Liver (tissue), 9 donors: ENCODE measurements around the gene FBXO34. TPM values are rescaled to one million over a fixed set of nuclear protein-coding genes. Genes with fewer than 3 reads are reported as not detected.
"Not testable (repeated sequence)": the region's sequence is repeated elsewhere in the genome, so short reads cannot be mapped to it uniquely, and the experiment has no call there.

Source experiments
- DNase-seq: peaks from one replicate; pipeline ENCODE4 v3.0.0-alpha.2; 2017; ENCODE audit warnings: low spot score
- H3K27ac ChIP-seq, 2 donors: one replicate each; pipeline ENCODE4 v1.7.0; 2013; ENCODE audit warnings: inconsistent platforms in 2 of 2, low read length in 2 of 2, control low read depth in 1 of 2, low read depth in 1 of 2, mild to moderate bottlenecking in 1 of 2
- H3K27me3 ChIP-seq, 4 donors: one replicate each; pipeline versions ENCODE4 v1.6.1 to v1.7.0; 2013; ENCODE audit warnings: low read length in 3 of 4, inconsistent platforms in 1 of 4, mild to moderate bottlenecking in 1 of 4, moderate library complexity in 1 of 4; ENCODE audit not compliant: control insufficient read depth in 4 of 4, insufficient read depth in 4 of 4
- H3K36me3 ChIP-seq, 4 donors: one replicate each; pipeline versions ENCODE4 v1.6.1 to v1.7.0; 2013; ENCODE audit warnings: low read length in 3 of 4, mild to moderate bottlenecking in 3 of 4, low read depth in 1 of 4, moderate library complexity in 1 of 4; ENCODE audit not compliant: control insufficient read depth in 4 of 4, insufficient read depth in 3 of 4
- H3K4me1 ChIP-seq, 4 donors: one replicate each; pipeline versions ENCODE4 v1.6.1 to v1.7.0; 2013; ENCODE audit warnings: low read length in 3 of 4, mild to moderate bottlenecking in 3 of 4, moderate library complexity in 1 of 4; ENCODE audit not compliant: control insufficient read depth in 4 of 4, insufficient read depth in 4 of 4
- H3K4me3 ChIP-seq, 3 donors: one replicate each; pipeline versions ENCODE4 v1.6.1 to v1.7.0; 2013; ENCODE audit warnings: low read length in 3 of 3, control low read depth in 1 of 3, low read depth in 1 of 3, mild to moderate bottlenecking in 1 of 3
- H3K9ac ChIP-seq, 2 donors: one replicate each; pipeline ENCODE4 v1.7.0; 2013; ENCODE audit warnings: low read length in 2 of 2, mild to moderate bottlenecking in 2 of 2, moderate library complexity in 2 of 2, control low read depth in 1 of 2, low read depth in 1 of 2
- H3K9me3 ChIP-seq, 4 donors: one replicate each; pipeline versions ENCODE4 v1.6.1 to v1.7.0; 2013; ENCODE audit warnings: low read length in 3 of 4; ENCODE audit not compliant: control insufficient read depth in 4 of 4
- EGR1 ChIP-seq, 2 donors: IDR thresholded peaks; 2 replicates each; pipeline ENCODE4 v1.6.1; 2016 to 2018; ENCODE audit warnings: antibody characterized with exemption in 2 of 2, low read depth in 2 of 2
- FOXA1 ChIP-seq: IDR thresholded peaks from 2 replicates; pipeline ENCODE4 v1.6.1; 2016; ENCODE audit warnings: antibody characterized with exemption
- FOXA2 ChIP-seq: IDR thresholded peaks from 2 replicates; pipeline ENCODE4 v1.6.1; 2016; ENCODE audit warnings: antibody characterized with exemption
- HNF4A ChIP-seq, 2 donors: conservative IDR thresholded peaks; 2 replicates each; pipeline ENCODE4 v1.6.1; 2016; ENCODE audit warnings: antibody characterized with exemption in 2 of 2, mild to moderate bottlenecking in 2 of 2
- JUND ChIP-seq, 2 donors: IDR thresholded peaks; 2 replicates each; pipeline ENCODE4 v1.6.1; 2016; ENCODE audit warnings: antibody characterized with exemption in 2 of 2
- NR2F2 ChIP-seq: IDR thresholded peaks from 2 replicates; pipeline ENCODE4 v1.6.1; 2016; ENCODE audit warnings: antibody characterized with exemption
- RAD21 ChIP-seq, 2 donors: IDR thresholded peaks; 2 replicates each; pipeline ENCODE4 v1.6.1; 2016; ENCODE audit warnings: antibody characterized with exemption in 2 of 2, mild to moderate bottlenecking in 2 of 2
- RXRA ChIP-seq, 2 donors: IDR thresholded peaks; 2 replicates each; pipeline ENCODE4 v1.6.1; 2017 to 2018; ENCODE audit warnings: antibody characterized with exemption in 2 of 2, mild to moderate bottlenecking in 1 of 2
- SP1 ChIP-seq: IDR thresholded peaks from 2 replicates; pipeline ENCODE4 v1.6.1; 2018; ENCODE audit warnings: antibody characterized with exemption, mild to moderate bottlenecking
- TAF1 ChIP-seq: conservative IDR thresholded peaks from 2 replicates; pipeline ENCODE4 v1.6.1; 2016; ENCODE audit warnings: antibody characterized with exemption, mild to moderate bottlenecking
- YY1 ChIP-seq: IDR thresholded peaks from 2 replicates; pipeline ENCODE4 v1.6.1; 2016; ENCODE audit warnings: antibody characterized with exemption, mild to moderate bottlenecking
- WGBS: extraction: QIAGEN DNeasy Blood & Tissue Kit; methylation state at CpG from one replicate; pipeline ENCODE4 v1.1.7; 2013; 5-methylcytosine and 5-hydroxymethylcytosine counted together
- polyA plus RNA-seq, 2 donors: library from polyadenylated mRNA; stranded (reverse) in 1 of 2; unstranded in 1 of 2; fragments of 200-250 nt in 1 of 2; fragments of >200 nt in 1 of 2; fragmentation: Nextera tagmentation in 1 of 2; extraction: Ambion mirVana in 1 of 2; gene quantifications; one replicate each; pipeline versions ENCODE4 v1.2.1 to v1.2.3, GENCODE V29; 2013 to 2015
- total RNA-seq, 2 donors: library from RNA; depleted of rRNA; stranded (reverse); fragments of >200 nt; gene quantifications; one replicate each; pipeline ENCODE4 v1.2.3, GENCODE V29; 2014
- TF ChIP-seq, protein P1 (sequence below): IDR thresholded peaks from 2 replicates; pipeline ENCODE4 v1.6.1; 2016; ENCODE audit warnings: antibody characterized with exemption
- TF ChIP-seq, protein P2 (sequence below): IDR thresholded peaks from 2 replicates; pipeline ENCODE4 v1.6.1; 2016; ENCODE audit warnings: antibody characterized with exemption
- donor health status: healthy.
- donor health status: healthy.
- donor health status: healthy.
- donor health status: healthy.
- donor health status: healthy.

The FBXO34 gene
- total and polyA plus RNA-seq, 4 donors: 4.2 to 25.8 (median 10.1) TPM

DNA sequence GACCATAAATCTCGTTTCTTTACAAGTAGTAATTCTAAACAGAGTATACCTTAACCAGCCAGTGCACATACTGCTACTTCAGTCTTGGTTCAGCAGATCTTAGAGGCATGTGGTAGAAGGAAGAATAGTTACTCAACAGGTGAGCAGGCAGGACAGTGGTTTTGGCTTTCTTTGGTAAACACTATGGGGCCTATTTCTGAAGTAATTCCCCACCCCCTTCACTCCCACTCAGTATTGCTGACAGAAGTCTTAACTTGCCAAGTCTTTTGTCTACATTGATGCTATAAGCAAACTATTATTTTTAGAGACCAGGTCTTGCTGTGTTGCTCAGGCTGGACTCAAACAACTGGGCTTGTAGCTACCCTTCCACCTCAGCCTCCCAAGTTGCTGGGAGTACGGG is 68.5 kb downstream of the FBXO34 start:
- 63% methylated on average over 2 of the region's 2 CpGs for WGBS
- H3K4me1 ChIP-seq: peaks cover 0 to 2% (median 0%) of the 10 kb centered on the region in 4 donors
- no peaks in the 10 kb centered on the region for H3K9me3 ChIP-seq
- H3K27me3 ChIP-seq: no peaks in the 10 kb centered on the region
- H3K9ac ChIP-seq: no peak overlapping the region
- H3K36me3 ChIP-seq: no peaks in the 10 kb centered on the region
- no peak overlapping the region for H3K27ac ChIP-seq
- TF ChIP-seq JUND (IDR thresholded peaks at IDR 0.05): no peak
- no peak for TF ChIP-seq FOXA2
- no peak for TF ChIP-seq NR2F2
- H3K4me3 ChIP-seq: no peak overlapping the region
- DNase-seq: no peak

GRCh38 chr14:55340482-55340881 is 69.3 kb downstream of the FBXO34 start:
- 98% methylated on average over 3 of the region's 3 CpGs for WGBS
- no peaks in the 10 kb centered on the region for H3K4me1 ChIP-seq
- H3K27me3 ChIP-seq: no peaks in the 10 kb centered on the region
- no peak for DNase-seq
- no peak overlapping the region for H3K9ac ChIP-seq
- TF ChIP-seq TAF1 (no peak), RXRA (IDR thresholded peaks at IDR 0.05) (no peak)
- H3K9me3 ChIP-seq: no peaks in the 10 kb centered on the region
- H3K27ac ChIP-seq: no peak overlapping the region
- no peaks in the 10 kb centered on the region for H3K36me3 ChIP-seq
- H3K4me3 ChIP-seq: no peak overlapping the region

DNA sequence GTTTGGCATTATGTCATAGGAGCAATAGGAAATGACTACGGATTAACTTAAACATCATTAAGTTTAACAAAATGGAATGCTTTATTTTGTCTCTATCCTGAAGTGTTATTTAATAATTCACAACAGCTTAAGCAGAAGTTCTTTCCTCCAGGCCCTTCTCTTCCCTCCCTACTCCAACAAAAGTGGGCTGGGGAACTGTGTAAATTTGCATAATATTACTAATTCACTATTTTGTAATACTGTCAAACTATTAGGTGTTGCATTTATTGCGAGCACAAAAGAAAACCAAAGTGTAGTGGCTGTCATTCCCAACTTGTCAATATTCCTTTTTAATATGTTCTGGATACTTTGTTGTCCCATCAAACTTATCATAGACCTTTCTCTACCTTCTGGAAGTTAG is 70.6 kb downstream of the FBXO34 start:
- Histone ChIP-seq H3K9ac (no peak overlapping the region), H3K9me3 (no peaks in the 10 kb centered on the region), H3K27me3 (no peaks in the 10 kb centered on the region), H3K4me1 (no peaks in the 10 kb centered on the region), H3K4me3 (no peak overlapping the region), H3K27ac (no peak overlapping the region), H3K36me3 (no peaks in the 10 kb centered on the region)
- no peak for DNase-seq
- 90% methylated on average over 2 of the region's 2 CpGs for WGBS
- TF ChIP-seq RAD21 (IDR thresholded peaks at IDR 0.05): no peak
- TF ChIP-seq HNF4A (conservative IDR thresholded peaks at IDR 0.05): no peak
- TF ChIP-seq, protein P1, sequence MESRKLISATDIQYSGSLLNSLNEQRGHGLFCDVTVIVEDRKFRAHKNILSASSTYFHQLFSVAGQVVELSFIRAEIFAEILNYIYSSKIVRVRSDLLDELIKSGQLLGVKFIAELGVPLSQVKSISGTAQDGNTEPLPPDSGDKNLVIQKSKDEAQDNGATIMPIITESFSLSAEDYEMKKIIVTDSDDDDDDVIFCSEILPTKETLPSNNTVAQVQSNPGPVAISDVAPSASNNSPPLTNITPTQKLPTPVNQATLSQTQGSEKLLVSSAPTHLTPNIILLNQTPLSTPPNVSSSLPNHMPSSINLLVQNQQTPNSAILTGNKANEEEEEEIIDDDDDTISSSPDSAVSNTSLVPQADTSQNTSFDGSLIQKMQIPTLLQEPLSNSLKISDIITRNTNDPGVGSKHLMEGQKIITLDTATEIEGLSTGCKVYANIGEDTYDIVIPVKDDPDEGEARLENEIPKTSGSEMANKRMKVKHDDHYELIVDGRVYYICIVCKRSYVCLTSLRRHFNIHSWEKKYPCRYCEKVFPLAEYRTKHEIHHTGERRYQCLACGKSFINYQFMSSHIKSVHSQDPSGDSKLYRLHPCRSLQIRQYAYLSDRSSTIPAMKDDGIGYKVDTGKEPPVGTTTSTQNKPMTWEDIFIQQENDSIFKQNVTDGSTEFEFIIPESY: no peak
- no peak for TF ChIP-seq FOXA1
- no peak for TF ChIP-seq JUND (IDR thresholded peaks at IDR 0.05)
- no peak for TF ChIP-seq TAF1
- no peak for TF ChIP-seq SP1
- TF ChIP-seq RXRA (IDR thresholded peaks at IDR 0.05): no peak
- TF ChIP-seq NR2F2: no peak
- TF ChIP-seq, protein P2, sequence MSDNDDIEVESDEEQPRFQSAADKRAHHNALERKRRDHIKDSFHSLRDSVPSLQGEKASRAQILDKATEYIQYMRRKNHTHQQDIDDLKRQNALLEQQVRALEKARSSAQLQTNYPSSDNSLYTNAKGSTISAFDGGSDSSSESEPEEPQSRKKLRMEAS: no peak
- TF ChIP-seq EGR1 (IDR thresholded peaks at IDR 0.05; ENCODE audit: low read depth in 2 of 2): no peak
- no peak for TF ChIP-seq YY1

DNA sequence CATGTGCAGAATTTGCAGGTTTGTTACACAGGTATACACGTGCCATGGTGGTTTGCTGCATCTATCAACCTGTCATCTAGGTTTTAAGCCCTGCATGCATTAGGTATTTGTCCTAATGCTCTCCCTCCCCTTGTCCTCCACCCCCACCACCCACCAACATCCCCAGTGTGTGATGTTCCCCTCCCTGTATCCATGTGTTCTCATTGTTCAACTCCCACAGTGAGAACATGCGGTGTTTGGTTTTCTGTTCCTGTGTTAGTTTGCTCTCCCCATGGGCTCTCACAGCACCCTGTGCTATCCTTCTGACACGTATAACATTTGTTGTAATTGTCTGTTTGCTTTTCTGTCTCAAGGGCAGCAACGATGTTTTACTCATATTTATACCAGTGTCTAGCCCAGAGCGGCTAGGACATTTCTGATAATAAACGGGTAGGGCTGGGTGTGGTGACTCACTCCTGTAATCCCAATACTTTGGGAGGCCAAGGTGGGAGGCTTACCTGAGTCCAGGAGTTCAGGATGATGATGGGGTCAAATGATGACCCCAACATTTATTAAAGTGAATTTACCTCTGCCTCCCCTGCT is 73.5 kb downstream of the FBXO34 start:
- not testable (repeated sequence) for H3K36me3 ChIP-seq, H3K9ac ChIP-seq, H3K9me3 ChIP-seq, H3K27me3 ChIP-seq, H3K4me1 ChIP-seq, H3K4me3 ChIP-seq, H3K27ac ChIP-seq, DNase-seq
- 68% methylated on average over 6 of the region's 6 CpGs for WGBS
